Neuron (in vitro differentiated cells): ENCODE data around the gene GPR161.
"Not testable (repeated sequence)": the region's sequence is repeated elsewhere in the genome, so short reads cannot be mapped to it uniquely, and the experiment has no call there.

Experiments
- H2AFZ ChIP-seq: one replicate; pipeline ENCODE4 v1.6.1; 2013; ENCODE audit warnings: low read depth, mild to moderate bottlenecking, inconsistent platforms, low read length, moderate library complexity
- H3K27me3 ChIP-seq: one replicate; pipeline ENCODE4 v1.6.1; 2013; ENCODE audit warnings: low read length; ENCODE audit not compliant: insufficient read depth
- H3K36me3 ChIP-seq: one replicate; pipeline ENCODE4 v1.6.1; 2013; ENCODE audit warnings: low read length; ENCODE audit not compliant: insufficient read depth
- H3K4me1 ChIP-seq: one replicate; pipeline ENCODE4 v1.6.1; 2013; ENCODE audit warnings: low read length; ENCODE audit not compliant: insufficient read depth
- H3K4me3 ChIP-seq: 2 replicates; pipeline ENCODE4 v1.5.1; 2013; ENCODE audit warnings: mild to moderate bottlenecking, low read length, moderate library complexity
- H3K9me3 ChIP-seq: one replicate; pipeline ENCODE4 v1.6.1; 2013; ENCODE audit warnings: low read length

Gene GPR161

DNA sequence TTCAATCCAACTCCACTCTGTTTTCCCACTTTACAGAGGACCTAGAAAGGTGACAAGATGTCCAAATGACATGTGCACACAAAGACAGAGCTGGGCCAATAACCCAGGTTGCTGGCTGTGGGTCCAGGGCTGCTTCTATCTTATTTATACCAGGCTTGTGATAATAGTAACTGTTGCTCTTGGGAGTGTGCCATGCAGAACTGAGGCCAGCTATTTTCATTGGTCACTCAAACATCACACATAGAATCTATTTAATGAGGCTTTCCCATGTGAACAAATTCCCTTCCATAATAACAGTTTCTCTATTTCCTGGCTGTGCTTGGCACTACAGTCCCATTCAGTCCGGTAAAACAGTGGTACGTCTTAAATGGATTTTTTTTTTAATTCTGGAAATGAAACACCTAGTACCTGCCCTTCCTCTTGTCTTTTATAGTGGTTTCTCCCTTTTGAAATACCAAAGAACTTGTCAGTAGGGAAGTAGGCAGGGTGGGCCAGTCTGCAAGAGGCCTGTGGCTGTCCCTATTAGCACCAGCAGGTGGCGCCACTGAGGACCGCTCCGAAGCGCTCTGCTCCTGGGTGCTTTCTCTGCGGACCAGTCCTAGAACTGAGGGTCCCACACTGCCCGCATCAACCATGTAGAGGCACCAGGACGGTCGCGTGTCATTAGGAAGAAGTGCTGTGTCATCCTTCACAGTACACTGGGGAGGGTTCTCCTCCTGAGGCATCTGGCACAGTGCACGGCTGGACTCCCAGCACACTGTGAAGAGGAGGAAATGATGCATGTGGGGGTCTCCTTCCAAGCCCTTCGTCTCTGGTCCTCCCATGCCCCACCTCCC is 52.1 kb downstream of the GPR161 start:
- no peak overlapping the region for H3K4me3 ChIP-seq
- H3K9me3 ChIP-seq = no peaks in the 10 kb centered on the region
- H3K36me3 ChIP-seq = peaks cover 64% of the 10 kb centered on the region
- no peak overlapping the region for H2AFZ ChIP-seq
- H3K27me3 ChIP-seq = no peaks in the 10 kb centered on the region
- no peaks in the 10 kb centered on the region for H3K4me1 ChIP-seq

DNA sequence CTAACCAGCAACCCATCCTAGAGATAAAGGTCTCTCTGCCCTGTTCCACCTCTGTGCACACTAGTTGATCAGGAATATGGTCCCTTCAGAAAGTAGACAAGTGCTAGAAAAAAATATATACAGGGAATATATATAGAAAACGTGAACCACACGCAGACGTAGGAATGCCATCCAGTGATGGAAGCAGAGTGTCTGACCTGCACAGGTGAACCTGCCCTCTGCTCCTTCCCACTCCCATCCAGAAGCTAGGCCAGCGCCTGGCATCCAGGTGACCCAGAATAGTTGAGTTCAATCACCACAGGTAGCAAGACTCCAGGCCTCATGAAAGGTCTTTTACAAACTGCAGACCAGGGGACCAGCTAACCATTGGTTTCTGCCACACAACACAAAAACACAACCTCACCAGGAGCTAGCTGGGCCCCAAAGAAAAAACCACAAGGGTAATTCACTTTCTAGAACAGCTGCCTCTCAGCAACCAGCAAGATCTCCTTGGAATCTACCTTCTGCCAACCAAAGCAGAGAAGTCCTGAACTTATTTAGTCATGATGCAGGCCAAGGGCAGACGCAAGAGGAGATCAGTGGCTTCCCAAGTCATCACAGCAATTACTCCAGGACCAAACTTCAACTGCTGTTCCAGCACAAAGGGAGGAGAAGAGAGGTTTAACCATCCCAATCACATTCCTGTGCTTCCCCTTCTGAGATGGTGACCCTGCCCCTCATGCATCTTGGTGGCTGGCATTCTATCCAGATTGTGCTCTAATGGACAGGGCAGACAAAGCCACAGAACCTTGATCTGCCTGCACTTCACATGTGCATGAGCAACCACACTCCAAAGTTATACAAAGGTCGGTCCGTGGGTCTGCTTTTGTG is 53.0 kb downstream of the GPR161 start:
- no peak overlapping the region for H2AFZ ChIP-seq
- peaks cover 55% of the 10 kb centered on the region for H3K36me3 ChIP-seq
- H3K27me3 ChIP-seq = no peaks in the 10 kb centered on the region
- no peaks in the 10 kb centered on the region for H3K4me1 ChIP-seq
- H3K4me3 ChIP-seq = no peak overlapping the region
- H3K9me3 ChIP-seq = no peaks in the 10 kb centered on the region

DNA sequence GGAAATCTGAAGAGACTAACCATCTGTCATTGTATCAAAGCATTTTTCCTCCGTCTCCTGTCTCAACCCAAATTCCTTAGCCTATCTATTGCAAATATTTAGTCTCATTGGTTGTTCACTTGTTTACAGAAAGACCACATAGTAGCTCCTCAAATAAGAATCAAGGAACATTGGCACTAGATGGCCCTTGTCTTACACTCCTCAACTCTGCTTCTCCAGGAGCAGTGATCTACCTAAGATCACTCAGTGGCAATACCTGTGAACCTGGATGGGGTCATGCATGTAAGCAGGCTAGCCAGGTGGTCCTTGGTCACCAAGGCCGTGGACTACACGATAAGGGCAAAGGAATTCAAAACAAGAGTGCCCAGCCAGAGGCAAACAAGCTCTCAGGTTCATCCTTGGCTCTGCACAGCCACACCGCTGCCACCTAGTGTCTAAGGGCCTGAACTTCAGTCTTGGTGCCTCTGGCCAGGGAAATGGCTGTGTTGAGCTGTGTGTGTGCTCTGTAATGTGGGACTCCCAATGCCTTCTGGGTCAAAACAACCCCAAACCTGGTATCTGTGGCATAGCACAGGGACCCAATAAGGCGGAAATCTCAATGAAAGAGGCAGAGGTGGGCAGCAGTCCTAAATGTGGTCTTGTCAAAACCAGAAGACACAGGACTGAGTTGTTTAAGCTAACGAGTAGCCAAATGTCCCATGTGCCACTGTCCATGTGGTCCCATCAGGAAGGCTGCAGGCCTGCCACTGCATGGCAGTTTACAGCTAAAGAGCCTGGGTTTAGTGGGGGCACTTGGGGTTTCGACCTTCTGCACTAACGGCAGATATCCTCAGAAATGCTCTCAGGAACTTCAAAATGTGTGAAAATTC is 54.5 kb downstream of the GPR161 start:
- H3K4me3 ChIP-seq = no peak overlapping the region
- no peaks in the 10 kb centered on the region for H3K27me3 ChIP-seq
- no peak overlapping the region for H2AFZ ChIP-seq
- H3K4me1 ChIP-seq = no peaks in the 10 kb centered on the region
- H3K9me3 ChIP-seq = no peaks in the 10 kb centered on the region
- H3K36me3 ChIP-seq = peaks cover 42% of the 10 kb centered on the region

DNA sequence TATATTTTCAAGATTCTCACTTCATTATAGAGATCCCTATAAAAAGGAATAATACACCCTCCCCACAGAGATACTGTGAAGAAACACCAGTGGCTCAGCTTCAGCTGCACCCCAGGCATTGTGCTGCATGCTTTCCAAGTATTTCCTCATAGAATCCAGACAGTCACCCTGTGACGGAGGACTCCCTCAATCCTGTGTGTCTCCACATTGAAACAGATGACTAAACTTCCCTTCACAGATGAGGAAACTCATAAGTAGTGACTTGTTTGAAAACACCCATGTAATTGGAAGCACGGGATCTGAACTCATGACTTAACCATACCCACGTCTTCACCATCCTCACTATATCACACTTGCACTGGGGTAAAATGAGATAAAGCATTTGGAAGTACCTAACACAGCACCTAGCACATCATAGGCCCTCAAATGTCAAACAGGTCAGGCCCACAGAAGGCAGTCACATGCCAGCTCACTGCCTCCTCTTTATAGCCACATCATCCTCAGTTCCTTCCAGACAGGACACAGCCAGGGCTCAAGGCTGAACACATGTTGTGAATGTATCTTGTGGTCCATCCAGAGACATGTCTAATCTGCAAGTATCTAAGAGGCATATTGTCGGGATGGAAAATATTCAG is 55.2 kb downstream of the GPR161 start:
- H3K9me3 ChIP-seq = no peaks in the 10 kb centered on the region
- no peaks in the 10 kb centered on the region for H3K27me3 ChIP-seq
- peaks cover 35% of the 10 kb centered on the region for H3K36me3 ChIP-seq
- no peak overlapping the region for H3K4me3 ChIP-seq
- no peak overlapping the region for H2AFZ ChIP-seq
- no peaks in the 10 kb centered on the region for H3K4me1 ChIP-seq

DNA sequence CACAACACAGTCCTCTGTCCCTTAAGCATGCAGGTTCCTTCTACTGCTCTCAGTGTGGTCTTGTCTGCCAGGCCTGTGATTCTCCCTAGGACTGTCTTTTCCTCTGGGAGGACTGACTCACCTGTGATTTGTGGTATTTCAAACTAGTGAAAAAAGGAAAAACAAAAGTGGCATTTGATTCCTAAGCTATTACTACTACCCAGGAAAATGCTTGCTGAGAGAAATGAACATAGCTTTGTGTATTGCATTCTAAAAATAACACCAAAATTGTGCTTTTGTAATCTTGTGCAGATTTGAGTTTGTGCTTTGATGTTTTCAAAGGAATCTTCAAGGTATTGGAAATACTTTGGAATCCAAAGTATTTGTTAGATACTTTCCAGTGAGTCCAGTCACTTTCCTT is 57.0 kb downstream of the GPR161 start:
- H3K4me1 ChIP-seq = no peaks in the 10 kb centered on the region
- H3K27me3 ChIP-seq = no peaks in the 10 kb centered on the region
- H3K4me3 ChIP-seq = no peak overlapping the region
- no peaks in the 10 kb centered on the region for H3K9me3 ChIP-seq
- H2AFZ ChIP-seq = no peak overlapping the region
- H3K36me3 ChIP-seq = peaks cover 18% of the 10 kb centered on the region

DNA sequence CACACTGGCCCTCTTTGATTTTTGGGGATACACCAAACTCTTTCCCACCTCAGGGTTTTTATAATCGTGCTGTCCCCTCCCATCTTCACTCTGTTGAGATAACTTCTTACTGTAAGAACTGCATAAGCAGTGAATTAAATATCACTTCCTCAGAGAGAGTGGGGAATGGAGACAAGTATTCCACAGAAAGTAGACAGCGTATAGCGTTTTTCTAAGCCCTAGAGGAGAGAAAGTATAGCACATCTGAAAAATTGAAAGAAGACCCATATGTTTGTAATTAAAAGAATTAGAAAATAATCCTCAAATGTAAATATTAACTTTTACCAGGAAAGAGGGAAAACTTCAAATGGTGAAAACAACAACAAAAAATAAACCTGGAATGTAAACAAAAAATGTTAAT is 67.3 kb downstream of the GPR161 start:
- Histone ChIP-seq H3K4me3 (no peak overlapping the region), H3K4me1 (peaks cover 5% of the 10 kb centered on the region), H2AFZ (no peak overlapping the region), H3K9me3 (no peaks in the 10 kb centered on the region), H3K27me3 (no peaks in the 10 kb centered on the region), H3K36me3 (peaks cover 17% of the 10 kb centered on the region)

DNA sequence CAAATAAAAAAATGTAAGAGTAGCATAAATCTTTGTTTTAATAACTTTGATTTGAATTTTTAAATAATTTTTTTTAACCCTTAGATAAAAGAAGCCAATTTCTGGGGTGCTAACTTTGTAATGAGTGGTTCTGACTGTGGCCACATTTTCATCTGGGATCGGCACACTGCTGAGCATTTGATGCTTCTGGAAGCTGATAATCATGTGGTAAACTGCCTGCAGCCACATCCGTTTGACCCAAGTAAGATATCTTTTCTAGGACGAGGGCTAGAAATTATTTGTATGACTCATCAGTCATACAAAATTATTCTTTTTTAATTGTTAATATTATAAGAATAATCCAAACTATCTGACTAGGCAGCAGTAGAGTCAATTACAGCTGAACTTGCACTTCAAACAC is 71.2 kb downstream of the GPR161 start:
- peaks cover 14% of the 10 kb centered on the region for H3K36me3 ChIP-seq
- H3K9me3 ChIP-seq = no peaks in the 10 kb centered on the region
- H3K27me3 ChIP-seq = no peaks in the 10 kb centered on the region
- H2AFZ ChIP-seq = no peak overlapping the region
- H3K4me1 ChIP-seq = no peaks in the 10 kb centered on the region
- H3K4me3 ChIP-seq = no peak overlapping the region

DNA sequence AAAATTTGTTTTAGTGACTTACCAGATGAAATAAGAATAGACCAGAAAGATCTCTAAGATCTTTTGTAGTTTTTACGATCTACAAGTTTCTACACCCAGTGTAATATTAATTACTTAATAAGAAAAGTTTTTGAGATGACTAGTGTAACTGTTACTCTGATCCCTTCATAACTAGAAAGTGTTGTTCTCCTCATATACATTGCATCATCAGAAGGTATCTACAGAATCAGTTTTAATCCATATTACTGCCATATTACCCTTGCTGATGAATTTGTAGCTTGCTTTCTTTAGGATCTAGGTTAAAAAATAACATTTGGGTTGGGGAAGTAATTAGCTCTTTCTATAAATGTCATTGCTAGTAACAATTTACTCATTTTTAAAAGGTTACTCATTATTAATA is 72.5 kb downstream of the GPR161 start:
- H3K9me3 ChIP-seq = no peaks in the 10 kb centered on the region
- H3K36me3 ChIP-seq = peaks cover 9% of the 10 kb centered on the region
- no peaks in the 10 kb centered on the region for H3K27me3 ChIP-seq
- H3K4me1 ChIP-seq = no peaks in the 10 kb centered on the region
- H3K4me3 ChIP-seq = no peak overlapping the region
- no peak overlapping the region for H2AFZ ChIP-seq

DNA sequence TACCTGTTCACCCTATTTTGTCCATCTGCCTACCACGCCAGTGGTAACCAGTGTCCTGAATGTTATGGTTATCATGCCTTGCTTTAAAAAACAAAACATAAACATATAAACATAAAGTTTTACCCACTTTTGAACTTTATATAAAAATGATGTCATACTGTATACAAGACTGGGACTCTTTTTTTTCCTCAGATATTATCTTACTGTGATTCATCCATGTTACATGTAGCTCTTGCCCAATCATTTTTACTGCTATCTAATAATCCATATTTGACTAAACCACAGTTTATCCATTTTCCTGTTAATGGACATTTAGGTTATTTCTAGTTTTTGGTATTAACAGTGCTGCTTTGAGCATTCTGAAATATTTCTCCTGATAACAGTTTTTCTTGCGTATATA is 78.8 kb downstream of the GPR161 start:
- Histone ChIP-seq H3K9me3 (no peaks in the 10 kb centered on the region), H2AFZ (no peak overlapping the region), H3K36me3 (no peaks in the 10 kb centered on the region), H3K4me1 (no peaks in the 10 kb centered on the region), H3K4me3 (no peak overlapping the region), H3K27me3 (no peaks in the 10 kb centered on the region)

DNA sequence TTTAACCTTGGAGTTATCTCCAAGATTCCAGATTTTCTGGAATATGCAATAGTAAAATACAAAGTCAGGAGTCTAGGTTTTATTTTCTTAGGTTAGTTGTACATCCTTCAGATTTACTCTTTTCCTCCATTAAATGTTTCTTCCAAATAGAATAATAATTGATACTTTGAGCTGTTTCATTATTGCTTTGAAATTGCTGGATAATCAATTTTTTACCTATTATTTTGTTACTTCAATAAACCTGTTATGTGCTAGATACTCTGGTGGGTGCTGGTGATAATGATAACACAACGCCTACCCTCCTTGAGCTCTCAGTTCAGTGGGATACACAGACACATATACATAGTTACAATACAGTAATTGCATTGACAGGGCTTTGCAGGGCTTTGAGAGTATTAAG is 79.4 kb downstream of the GPR161 start:
- no peaks in the 10 kb centered on the region for H3K9me3 ChIP-seq
- H3K4me3 ChIP-seq = no peak overlapping the region
- H3K4me1 ChIP-seq = no peaks in the 10 kb centered on the region
- H2AFZ ChIP-seq = no peak overlapping the region
- H3K36me3 ChIP-seq = no peaks in the 10 kb centered on the region
- no peaks in the 10 kb centered on the region for H3K27me3 ChIP-seq

DNA sequence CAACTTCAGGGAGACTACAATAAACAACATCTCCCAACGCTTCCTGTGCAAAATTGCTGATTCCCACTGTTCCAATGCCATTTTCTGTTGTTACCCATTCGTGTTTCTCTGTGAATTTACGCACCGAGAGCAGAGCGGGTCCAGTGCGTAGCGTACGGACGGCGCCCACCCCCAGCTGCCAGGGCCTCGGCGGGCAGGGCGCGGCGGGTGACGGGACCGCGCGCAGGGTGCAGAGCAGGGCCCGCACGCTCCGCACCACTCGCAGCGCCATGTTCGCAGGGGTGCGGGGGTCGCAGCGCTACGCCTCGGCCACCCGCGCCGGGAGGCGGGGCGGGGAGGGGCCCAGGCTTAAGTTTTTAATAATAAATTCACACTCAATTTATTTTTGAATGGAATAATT is 80.6 kb downstream of the GPR161 start:
- H3K4me3 ChIP-seq, H3K4me1 ChIP-seq, H3K9me3 ChIP-seq, H2AFZ ChIP-seq, H3K27me3 ChIP-seq, H3K36me3 ChIP-seq: not testable (repeated sequence)

DNA sequence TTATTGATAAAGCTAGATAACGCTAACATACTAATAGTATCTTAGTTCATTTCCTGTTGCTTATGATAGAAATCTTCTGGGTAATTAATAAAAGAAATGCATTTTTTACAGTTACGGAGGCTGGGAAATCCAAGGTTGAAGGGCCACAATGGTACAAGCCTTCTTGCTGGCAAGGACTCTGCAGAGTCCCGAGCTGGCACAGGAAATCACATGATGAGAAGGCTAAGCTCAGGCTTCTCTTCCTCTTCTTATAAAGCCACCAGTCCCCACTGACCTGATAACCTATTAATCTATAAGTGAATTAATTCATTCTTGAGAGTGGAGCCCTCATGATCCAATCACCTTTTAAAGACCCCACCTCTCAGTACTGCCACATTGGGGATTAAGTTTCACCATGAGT is 82.6 kb downstream of the GPR161 start:
- Histone ChIP-seq H3K36me3 (no peaks in the 10 kb centered on the region), H3K4me1 (no peaks in the 10 kb centered on the region), H2AFZ (no peak overlapping the region), H3K4me3 (no peak overlapping the region), H3K27me3 (no peaks in the 10 kb centered on the region), H3K9me3 (no peaks in the 10 kb centered on the region)
